Loucy (cell line): ENCODE measurements around the gene ZNF23.

ENCODE experiments used
- H2AFZ ChIP-seq: fragments of 200-600 bp; sonication (generic); 2 replicates; pipeline ENCODE4 v1.6.0; 2016; ENCODE audit warnings: antibody characterized with exemption, mild to moderate bottlenecking, low read length, moderate library complexity
- H3F3A ChIP-seq: fragments of 200-600 bp; 2 replicates; pipeline ENCODE4 v1.6.0; 2016; ENCODE audit warnings: antibody characterized with exemption, low read depth, mild to moderate bottlenecking
- H3K27me3 ChIP-seq: fragments of 200-600 bp; sonication (generic); 2 replicates; pipeline ENCODE4 v1.6.1; 2014; ENCODE audit warnings: low read length, mild to moderate bottlenecking; ENCODE audit not compliant: insufficient read depth, poor library complexity, severe bottlenecking
- H3K36me3 ChIP-seq: fragments of 200-600 bp; sonication (generic); 2 replicates; pipeline ENCODE4 v1.6.1; 2016; ENCODE audit warnings: low read length; ENCODE audit not compliant: insufficient read depth
- H3K4me1 ChIP-seq: fragments of 200-600 bp; sonication (generic); 2 replicates; pipeline ENCODE4 v1.5.1; 2014; ENCODE audit warnings: low read length, mild to moderate bottlenecking; ENCODE audit not compliant: insufficient read depth, poor library complexity, severe bottlenecking
- H3K4me2 ChIP-seq: fragments of 200-600 bp; sonication (generic); 2 replicates; pipeline ENCODE4 v1.6.0; 2014; ENCODE audit warnings: antibody characterized with exemption, low read length, low read depth, mild to moderate bottlenecking; ENCODE audit not compliant: poor library complexity, severe bottlenecking
- H3K4me3 ChIP-seq: fragments of 200-600 bp; sonication (generic); 2 replicates; pipeline ENCODE4 v1.5.1; 2014; ENCODE audit warnings: low read length, mild to moderate bottlenecking, mixed read lengths; ENCODE audit not compliant: poor library complexity, severe bottlenecking
- H3K79me2 ChIP-seq: fragments of 200-600 bp; sonication (generic); 2 replicates; pipeline ENCODE4 v1.6.1; 2014; ENCODE audit warnings: low read length; ENCODE audit not compliant: insufficient read depth
- H3K9ac ChIP-seq: fragments of 200-600 bp; sonication (generic); 2 replicates; pipeline ENCODE4 v1.6.0; 2014; ENCODE audit warnings: mild to moderate bottlenecking, low read depth, low read length, moderate library complexity; ENCODE audit not compliant: poor library complexity, severe bottlenecking
- H3K9me2 ChIP-seq: fragments of 200-600 bp; sonication (generic); replicated peaks from 2 replicates; pipeline ENCODE4 v1.6.1; 2016; ENCODE audit warnings: low read depth, low read length, mixed read lengths
- H3K9me3 ChIP-seq: fragments of 200-600 bp; sonication (generic); 2 replicates; pipeline ENCODE4 v1.6.1; 2014; ENCODE audit warnings: mild to moderate bottlenecking, antibody characterized with exemption, low read length, low read depth; ENCODE audit not compliant: insufficient read depth
- H4K20me1 ChIP-seq: fragments of 200-600 bp; sonication (generic); 2 replicates; pipeline ENCODE4 v1.6.0; 2014; ENCODE audit warnings: antibody characterized with exemption, low read length, mild to moderate bottlenecking; ENCODE audit not compliant: insufficient read depth, poor library complexity, severe bottlenecking
- EZH2phosphoT487 ChIP-seq: fragments of 200-600 bp; IDR thresholded peaks from 2 replicates; pipeline ENCODE4 v1.6.1; 2018; ENCODE audit warnings: antibody characterized with exemption, mild to moderate bottlenecking, moderate library complexity, borderline replicate concordance
- TF ChIP-seq, protein P1 (sequence below): fragments of 200-600 bp; sonication (generic); conservative IDR thresholded peaks from 2 replicates; pipeline ENCODE4 v1.5.1; 2014; ENCODE audit warnings: mild to moderate bottlenecking, antibody characterized with exemption, low read length

Gene ZNF23

DNA sequence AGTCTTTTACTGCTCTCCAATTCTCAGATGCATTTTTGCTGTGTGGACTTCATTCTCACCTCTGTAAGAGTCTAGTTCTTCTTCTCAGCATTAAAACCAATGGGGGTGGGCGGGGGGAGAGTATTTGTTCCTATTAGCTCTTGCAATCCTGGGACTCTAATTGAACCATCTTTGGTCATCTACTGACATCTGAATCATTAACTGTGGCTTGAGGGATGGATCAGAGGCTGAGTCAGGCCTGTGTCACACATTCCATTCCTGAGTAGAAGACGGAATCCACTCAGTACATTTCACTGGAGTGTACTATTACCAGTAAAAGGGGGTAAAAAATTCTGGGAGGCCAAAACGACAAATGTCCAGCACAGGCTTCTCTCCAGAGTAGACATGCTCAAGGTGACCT lies 12.8 kb upstream of the ZNF23 start:
- Histone ChIP-seq H3K9ac (no peak overlapping the region), H3K4me2 (no peak overlapping the region), H3K9me2 (no peaks in the 10 kb centered on the region)

DNA sequence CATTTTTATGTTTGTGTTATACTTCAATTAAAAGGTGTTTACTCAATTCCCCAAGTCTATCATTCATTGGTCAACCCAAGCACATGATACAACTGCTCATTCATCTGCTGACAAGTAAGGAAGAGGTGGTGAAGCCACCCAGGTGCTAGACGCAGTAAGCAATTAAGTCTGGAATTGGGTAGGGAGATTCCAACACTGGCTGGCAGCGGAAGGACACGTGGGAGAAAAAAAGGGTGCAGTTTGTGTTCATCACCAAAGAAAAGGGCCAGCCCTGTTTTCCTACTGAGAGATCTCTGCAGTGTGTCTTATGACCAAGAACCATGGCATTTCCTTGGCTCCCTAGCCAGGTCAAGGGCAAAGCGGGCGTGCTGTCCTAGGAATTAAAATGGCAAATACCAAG lies 11.8 kb upstream of the ZNF23 start:
- H4K20me1 ChIP-seq, result no peaks in the 10 kb centered on the region
- no peak overlapping the region for H3K4me2 ChIP-seq
- no peaks in the 10 kb centered on the region for H3K9me3 ChIP-seq
- H3K9me2 ChIP-seq, result no peaks in the 10 kb centered on the region
- H3K79me2 ChIP-seq, result no peaks in the 10 kb centered on the region
- no peaks in the 10 kb centered on the region for H3K27me3 ChIP-seq
- H2AFZ ChIP-seq, result no peak overlapping the region
- no peak overlapping the region for H3K4me3 ChIP-seq
- no peaks in the 10 kb centered on the region for H3K36me3 ChIP-seq
- no peak for TF ChIP-seq EZH2phosphoT487
- TF ChIP-seq, protein P1, sequence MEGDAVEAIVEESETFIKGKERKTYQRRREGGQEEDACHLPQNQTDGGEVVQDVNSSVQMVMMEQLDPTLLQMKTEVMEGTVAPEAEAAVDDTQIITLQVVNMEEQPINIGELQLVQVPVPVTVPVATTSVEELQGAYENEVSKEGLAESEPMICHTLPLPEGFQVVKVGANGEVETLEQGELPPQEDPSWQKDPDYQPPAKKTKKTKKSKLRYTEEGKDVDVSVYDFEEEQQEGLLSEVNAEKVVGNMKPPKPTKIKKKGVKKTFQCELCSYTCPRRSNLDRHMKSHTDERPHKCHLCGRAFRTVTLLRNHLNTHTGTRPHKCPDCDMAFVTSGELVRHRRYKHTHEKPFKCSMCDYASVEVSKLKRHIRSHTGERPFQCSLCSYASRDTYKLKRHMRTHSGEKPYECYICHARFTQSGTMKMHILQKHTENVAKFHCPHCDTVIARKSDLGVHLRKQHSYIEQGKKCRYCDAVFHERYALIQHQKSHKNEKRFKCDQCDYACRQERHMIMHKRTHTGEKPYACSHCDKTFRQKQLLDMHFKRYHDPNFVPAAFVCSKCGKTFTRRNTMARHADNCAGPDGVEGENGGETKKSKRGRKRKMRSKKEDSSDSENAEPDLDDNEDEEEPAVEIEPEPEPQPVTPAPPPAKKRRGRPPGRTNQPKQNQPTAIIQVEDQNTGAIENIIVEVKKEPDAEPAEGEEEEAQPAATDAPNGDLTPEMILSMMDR, result no peak
- no peak overlapping the region for H3K9ac ChIP-seq
- H3F3A ChIP-seq, result no peaks in the 10 kb centered on the region
- no peaks in the 10 kb centered on the region for H3K4me1 ChIP-seq

More for the DNA sequence above, 12.8 kb upstream of the ZNF23 start:
- no peaks in the 10 kb centered on the region for H4K20me1 ChIP-seq
- H3F3A ChIP-seq, result no peaks in the 10 kb centered on the region
- no peaks in the 10 kb centered on the region for H3K27me3 ChIP-seq
- no peaks in the 10 kb centered on the region for H3K4me1 ChIP-seq
- TF ChIP-seq EZH2phosphoT487, result no peak
- TF ChIP-seq, protein P1, result no peak
- no peak overlapping the region for H2AFZ ChIP-seq
- no peaks in the 10 kb centered on the region for H3K36me3 ChIP-seq
- H3K79me2 ChIP-seq, result no peaks in the 10 kb centered on the region
- H3K9me3 ChIP-seq, result no peaks in the 10 kb centered on the region
- H3K4me3 ChIP-seq, result no peak overlapping the region

DNA sequence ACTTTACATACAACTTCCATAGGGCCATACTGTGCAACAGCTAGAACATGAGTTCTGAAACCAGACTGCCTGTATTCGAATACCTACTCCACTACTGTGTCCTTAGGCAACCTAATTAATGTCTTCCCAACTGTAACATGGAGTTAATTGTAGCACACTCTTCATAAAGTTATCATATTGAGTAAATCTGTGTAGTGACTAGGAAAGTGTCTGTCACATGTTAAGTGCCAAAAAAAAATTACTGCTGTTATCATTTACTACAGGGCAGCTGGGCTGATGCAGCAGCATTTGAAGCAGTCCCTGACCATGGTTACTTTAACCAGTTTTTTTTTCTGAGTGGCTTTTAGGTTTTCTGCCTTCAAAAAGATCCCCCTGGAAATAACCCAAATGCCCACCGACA lies 10.9 kb upstream of the ZNF23 start:
- no peaks in the 10 kb centered on the region for H3K4me1 ChIP-seq
- H3K4me3 ChIP-seq, result no peak overlapping the region
- H4K20me1 ChIP-seq, result peaks cover 3% of the 10 kb centered on the region
- H2AFZ ChIP-seq, result no peak overlapping the region
- no peaks in the 10 kb centered on the region for H3K9me3 ChIP-seq
- H3K79me2 ChIP-seq, result no peaks in the 10 kb centered on the region
- H3K9ac ChIP-seq, result no peak overlapping the region
- H3K4me2 ChIP-seq, result no peak overlapping the region
- TF ChIP-seq, protein P1, result no peak
- no peak for TF ChIP-seq EZH2phosphoT487
- no peaks in the 10 kb centered on the region for H3K36me3 ChIP-seq
- no peaks in the 10 kb centered on the region for H3K9me2 ChIP-seq
- no peaks in the 10 kb centered on the region for H3K27me3 ChIP-seq
- H3F3A ChIP-seq, result no peaks in the 10 kb centered on the region
